GM21825 (cell line): ENCODE data around the gene TRIM49D2.
"Not testable (repeated sequence)": the region's sequence is repeated elsewhere in the genome, so short reads cannot be mapped to it uniquely, and the experiment has no call there.

Experiments used
- ATAC-seq: cut with Tn5 transposase; IDR thresholded peaks from one replicate; pipeline ENCODE4 v1.9.1; 2021; ENCODE audit warnings: mild to moderate bottlenecking, moderate library complexity; ENCODE audit not compliant: unreplicated experiment

Gene TRIM49D2, protein sequence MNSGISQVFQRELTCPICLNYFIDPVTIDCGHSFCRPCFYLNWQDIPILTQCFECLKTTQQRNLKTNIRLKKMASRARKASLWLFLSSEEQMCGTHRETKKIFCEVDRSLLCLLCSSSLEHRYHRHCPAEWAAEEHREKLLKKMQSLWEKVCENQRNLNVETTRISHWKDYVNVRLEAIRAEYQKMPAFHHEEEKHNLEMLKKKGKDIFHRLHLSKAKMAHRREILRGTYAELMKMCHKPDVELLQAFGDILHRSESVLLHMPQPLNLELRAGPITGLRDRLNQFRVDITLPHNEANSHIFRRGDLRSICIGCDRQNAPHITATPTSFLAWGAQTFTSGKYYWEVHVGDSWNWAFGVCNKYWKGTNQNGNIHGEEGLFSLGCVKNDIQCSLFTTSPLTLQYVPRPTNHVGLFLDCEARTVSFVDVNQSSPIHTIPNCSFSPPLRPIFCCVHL

GRCh38 chr11:89923764-89924163 lies at the start of gene TRIM49D2:
TSS of gene TRIM49D2 (plus strand) at chr11:89924064. CDS start at chr11:89926762, 2,698 bp downstream.
- not testable (repeated sequence) for ATAC-seq

GRCh38 chr11:89877511-89877910 lies 46.4 kb upstream of the TRIM49D2 start:
- not testable (repeated sequence) for ATAC-seq

DNA sequence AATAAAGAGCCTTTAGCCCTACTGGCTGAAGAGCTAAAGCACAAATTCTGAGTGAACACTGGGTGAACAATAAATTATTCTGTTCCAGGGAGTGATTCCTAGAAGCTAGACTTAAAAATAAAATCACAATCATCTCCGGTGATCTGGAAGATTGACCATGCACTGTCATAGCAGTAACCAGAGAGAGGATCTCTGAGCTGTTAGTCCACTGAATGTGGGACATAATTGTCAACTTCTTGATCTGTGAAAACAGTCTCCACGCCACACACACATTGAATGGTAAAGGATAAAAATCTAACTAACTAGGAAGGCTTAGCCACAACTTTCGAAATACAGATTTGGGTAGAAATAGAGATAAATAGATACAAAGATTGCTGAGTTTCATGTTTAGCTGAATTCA lies 30.6 kb upstream of the TRIM49D2 start:
- not testable (repeated sequence) for ATAC-seq

GRCh38 chr11:89900809-89901208 lies 23.1 kb upstream of the TRIM49D2 start:
- ATAC-seq = not testable (repeated sequence)

DNA sequence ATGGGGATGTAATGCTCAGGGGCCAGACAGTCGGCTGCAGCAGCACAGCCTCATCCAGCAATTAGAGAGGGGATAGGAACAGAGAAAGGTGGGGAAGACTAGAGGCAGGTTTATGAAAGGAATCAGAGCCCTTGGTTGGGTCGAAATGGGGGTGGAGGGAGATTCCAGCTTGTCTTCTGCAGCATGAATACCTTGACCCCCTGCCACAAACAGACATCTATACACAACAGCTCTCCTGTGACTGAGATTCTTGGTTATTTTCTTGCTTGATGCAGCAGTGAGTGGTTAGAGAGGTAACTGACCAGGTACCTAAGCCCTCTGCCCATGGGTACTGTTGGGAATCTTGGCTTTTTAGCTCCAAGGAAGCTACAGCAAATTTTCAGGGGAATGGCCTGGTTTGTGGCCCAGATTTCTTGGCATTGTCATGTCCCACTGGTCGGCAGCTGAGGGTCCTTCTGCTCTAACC lies 1.6 kb upstream of the TRIM49D2 start, which contains the start of gene TRIM49D1:
TRIM49D1 (minus strand) TSS at position 51 of the 466 bp plus-strand sequence. CDS start 4,535 bp downstream, outside the sequence.
- no peak for ATAC-seq

- ATAC-seq = not testable (repeated sequence)
Observed at GRCh38 chr11:89960833-89961232, 37.0 kb downstream of the TRIM49D2 start.

- ATAC-seq = not testable (repeated sequence)
Observed at GRCh38 chr11:89965737-89966136, 41.9 kb downstream of the TRIM49D2 start, which contains the start of gene TRIM64. TSS of gene TRIM64 (plus strand) at chr11:89966037. CDS start at chr11:89968504, 2,467 bp downstream.
